ENCODE results near the gene OR4F15.

Gene OR4F15

GRCh38 chr15:101804375-101804774 lies 7.6 kb upstream of the OR4F15 start:
- no peak for DNase-seq

- DNase-seq = no peak
Measured at GRCh38 chr15:101804941-101805340, 7.1 kb upstream of the OR4F15 start.

- DNase-seq = no peak
Measured at GRCh38 chr15:101805605-101806345, 6.2 kb upstream of the OR4F15 start.

DNA sequence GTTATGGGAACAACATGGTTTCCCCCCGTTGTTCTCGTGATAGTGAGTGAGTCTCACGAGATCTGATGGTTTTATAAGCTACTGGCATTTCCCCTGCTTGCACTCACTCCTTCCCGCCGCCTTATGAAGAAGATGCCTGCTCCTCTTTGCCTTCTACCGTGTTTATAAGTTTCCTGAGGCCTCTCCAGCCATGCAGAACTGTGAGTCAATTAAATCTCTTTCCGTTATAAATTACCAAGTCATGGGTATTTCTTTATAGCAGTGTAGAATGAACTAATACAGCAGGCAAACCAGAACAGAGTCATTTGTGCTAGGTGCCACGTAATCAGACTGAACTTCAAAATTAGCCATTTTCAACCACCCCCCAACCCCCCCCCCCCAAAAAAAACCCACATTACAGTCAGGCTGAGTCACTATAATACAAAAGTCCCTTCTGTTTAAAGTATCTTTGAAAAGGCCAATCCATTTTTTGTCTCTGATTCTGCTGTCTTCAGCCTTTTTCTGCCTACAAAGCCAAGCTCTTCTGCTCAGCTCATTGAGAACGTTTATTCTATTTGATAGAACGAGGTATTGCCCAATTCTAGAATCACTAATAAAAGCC lies 4.6 kb upstream of the OR4F15 start:
- DNase-seq = no peak

DNA sequence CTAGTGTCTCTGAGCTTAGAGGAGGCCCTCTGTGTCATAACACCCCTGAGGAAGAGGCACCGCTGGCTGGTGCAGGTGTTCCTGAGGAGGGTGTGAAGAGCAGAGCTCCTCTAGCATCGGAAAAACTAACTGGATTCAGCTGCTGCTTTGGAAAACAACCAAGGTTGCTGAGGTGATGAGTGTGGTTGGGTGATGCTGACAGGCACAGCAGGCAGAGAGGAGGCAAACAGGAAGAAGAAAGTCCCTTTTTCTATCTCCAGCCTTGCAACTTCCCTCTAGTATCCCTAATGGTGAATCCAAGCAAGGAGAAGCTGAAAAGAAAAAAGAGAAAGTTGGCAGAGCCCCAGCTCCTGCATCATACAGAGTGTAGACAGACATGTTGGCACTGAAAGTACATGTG lies 3.8 kb upstream of the OR4F15 start:
- no peak for DNase-seq

DNA sequence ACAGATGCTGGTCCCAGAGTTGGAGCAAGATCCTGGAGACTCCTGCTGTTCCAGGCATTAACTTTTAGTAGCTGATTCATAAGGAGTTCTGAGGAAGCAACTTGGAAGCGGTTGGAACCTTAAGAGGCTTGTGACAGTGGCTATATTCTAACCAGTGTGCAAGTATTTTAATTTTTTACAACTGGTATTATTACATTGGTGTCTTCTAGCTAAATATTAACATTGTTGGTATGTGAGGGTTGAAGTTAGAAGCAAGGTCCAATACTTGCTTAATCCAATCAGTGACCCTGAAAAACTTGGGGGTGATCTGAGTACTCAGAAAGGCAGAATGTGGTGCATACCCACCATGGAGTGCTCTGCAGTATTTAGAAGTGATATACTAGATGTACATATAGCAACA lies 1.5 kb upstream of the OR4F15 start:
- DNase-seq = no peak

- DNase-seq = no peak
Measured at GRCh38 chr15:101810876-101811275, 1.1 kb upstream of the OR4F15 start.

DNA sequence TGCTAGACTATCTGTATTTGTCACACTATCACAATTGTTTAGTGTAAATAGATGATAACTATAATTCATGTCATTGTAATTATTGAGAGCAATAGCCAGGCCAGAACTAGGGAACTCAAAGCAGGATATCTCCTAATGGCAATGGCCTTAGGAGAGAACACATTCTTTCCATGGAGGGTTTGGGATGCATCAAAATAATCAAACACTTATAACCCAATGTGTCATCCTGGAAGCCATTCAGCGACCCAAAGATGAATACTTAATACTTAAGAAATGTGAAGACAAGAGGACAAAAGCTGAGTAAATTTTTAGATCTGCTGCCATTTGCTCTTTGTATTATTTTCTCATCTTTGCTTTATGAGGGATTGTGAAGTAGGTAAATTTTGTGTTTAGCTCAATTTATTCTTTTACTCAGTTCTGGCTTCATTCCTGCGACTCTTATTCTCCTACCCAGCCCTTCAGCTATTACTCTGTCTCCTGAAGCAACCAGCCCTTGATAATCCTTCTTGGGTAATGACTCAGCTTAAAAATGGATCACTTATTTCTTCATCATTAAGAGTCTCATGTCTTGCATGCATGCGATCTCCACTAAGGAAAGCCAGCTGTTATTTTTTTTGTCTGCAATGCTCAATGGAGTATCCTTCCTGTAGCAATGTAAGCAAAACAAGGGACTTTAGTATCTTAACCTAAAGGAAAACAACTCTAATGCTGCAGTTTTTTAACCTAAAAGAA lies 2.0 kb downstream of the OR4F15 start:
- DNase-seq = no peak

GRCh38 chr15:101820781-101821180 lies 8.8 kb downstream of the OR4F15 start:
- DNase-seq = no peak

GRCh38 chr15:101827257-101827656 lies 15.3 kb downstream of the OR4F15 start:
- DNase-seq = no peak

DNA sequence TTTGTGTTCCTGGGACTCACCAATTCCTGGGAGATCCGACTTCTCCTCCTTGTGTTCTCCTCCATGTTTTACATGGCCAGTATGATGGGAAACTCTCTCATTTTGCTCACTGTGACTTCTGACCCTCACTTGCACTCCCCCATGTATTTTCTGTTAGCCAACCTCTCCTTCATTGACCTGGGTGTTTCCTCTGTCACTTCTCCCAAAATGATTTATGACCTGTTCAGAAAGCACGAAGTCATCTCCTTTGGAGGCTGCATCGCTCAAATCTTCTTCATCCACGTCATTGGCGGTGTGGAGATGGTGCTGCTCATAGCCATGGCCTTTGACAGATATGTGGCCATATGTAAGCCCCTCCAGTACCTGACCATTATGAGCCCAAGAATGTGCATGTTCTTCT lies 16.8 kb downstream of the OR4F15 start:
- DNase-seq = no peak

DNA sequence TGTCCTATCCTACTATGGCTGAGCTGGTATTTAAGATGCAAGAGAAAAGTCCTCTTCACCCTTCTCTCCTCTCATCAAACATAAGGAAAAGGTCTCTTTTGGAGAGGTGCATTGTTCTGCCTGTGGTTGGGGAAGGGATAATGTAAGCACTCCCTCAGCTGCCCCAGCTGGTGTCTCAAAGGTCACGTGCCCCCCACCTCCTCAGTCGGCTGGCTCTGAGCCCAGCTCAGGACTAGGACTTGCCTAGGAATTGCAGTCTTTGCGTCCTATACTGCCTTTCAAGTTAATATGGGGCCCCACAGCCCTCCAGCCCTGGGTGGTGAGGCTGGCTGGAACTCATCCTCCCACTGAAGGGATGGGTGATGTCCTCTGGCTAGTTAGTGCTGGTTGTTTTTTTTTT lies 29.7 kb downstream of the OR4F15 start:
- no peak for DNase-seq

DNA sequence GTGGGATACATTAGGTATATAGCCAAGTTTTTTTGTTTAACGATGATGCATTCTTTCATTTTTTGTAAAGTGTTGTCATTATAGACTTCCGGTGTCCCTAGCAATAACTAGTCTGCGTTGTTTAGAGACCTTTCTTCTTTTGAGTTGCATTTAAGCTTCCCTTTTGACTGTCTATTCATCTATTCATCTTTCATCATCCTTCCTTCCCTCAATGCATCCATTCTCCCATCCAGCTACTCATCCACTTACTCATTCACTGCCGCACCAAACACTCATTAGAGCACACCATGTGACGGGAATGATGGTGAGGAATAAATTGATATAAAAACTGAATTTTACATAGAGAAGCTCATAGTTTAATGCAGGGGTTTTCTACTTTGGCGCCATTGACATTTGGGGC lies 32.9 kb downstream of the OR4F15 start:
- DNase-seq = no peak

DNA sequence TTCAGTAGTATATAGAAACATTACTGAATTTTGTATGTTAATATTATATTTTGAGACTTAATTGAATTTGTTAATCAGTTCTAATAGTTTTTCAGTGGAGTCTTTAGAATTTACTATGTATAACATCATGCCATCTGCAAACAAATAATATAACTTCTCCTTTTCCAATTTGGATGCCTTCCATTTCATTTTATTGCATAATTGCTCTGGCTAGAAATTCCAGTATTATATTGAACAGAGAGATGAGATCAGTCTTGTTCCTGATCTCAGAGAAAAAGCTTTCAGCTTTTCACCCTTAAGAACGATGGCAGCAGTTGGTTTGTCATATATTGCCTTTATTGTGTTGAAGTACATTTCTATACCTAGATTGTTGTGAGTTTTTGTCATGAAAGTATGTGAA lies 40.4 kb downstream of the OR4F15 start:
- DNase-seq = no peak
